HS-5 (cell line): Measurements from ENCODE around the gene LCN1.

Source experiments
- DNase-seq: peaks from one replicate; pipeline ENCODE4 v3.0.0-alpha.2; 2012; ENCODE audit warnings: low read depth

LCN1 gene

GRCh38 chr9:135567311-135567710, 46.1 kb downstream of the LCN1 start:
- no peak for DNase-seq

GRCh38 chr9:135568026-135568425, 46.8 kb downstream of the LCN1 start:
- DNase-seq, result no peak

- no peak for DNase-seq
Measured at GRCh38 chr9:135570456-135570855, 49.2 kb downstream of the LCN1 start.

- no peak for DNase-seq
Measured at GRCh38 chr9:135572233-135572632, 51.0 kb downstream of the LCN1 start.

DNA sequence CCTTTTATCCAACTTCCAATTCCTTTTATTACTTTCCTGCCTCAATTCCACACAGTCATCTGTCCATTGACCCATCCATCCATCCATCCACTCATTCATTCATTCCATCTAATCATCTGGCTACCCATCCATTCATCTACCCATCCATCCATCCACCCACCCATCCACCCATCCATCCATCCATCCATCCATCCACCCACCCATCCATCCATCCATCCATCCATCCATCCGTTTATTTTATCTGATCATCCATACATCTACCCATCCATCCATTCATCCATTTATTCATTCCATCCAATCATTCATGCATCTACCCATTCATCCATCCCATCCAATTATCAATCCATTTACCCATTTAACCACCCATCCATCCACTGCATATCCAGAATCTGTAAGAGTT, 51.9 kb downstream of the LCN1 start:
- no peak for DNase-seq

DNA sequence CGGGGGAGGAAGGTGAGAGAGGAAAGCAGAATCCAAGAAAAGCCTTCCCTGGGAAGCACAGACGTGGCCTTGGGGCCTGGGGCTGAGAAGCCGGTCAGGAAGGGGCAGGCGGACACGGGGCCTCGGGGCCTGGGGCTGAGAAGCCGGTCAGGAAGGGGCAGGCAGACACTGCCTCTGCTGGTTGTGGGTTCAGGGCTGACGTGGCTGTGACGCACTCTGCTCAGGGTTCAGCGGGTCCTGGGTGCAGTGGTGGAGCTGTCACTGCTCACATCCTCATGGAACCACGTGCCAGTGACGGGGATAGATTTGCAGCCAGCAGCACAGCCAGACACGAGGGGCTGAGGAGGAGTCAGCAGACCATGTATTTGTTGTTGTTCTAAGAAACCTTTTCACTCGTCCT, 53.1 kb downstream of the LCN1 start:
- DNase-seq, result no peak

DNA sequence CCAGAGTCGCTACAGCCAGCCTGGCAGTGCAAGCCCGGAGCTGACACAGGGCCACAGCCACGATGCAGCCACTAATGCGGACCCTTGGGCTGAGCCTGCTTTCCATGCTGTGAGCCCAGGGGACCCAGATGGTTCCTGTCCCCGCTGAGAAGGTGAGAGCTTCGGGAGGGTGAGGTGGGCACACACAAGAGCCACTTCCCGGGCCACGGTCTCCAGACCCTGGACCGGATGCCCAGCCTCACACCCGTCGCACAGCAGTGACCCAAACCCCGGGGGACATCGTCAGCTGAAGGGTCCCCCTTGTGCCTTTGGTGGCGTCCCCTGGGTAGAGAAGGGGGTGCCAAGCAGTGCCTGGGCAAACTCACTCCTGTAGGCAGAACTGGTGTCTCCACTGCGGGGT, 53.7 kb downstream of the LCN1 start:
- DNase-seq, result no peak
